OCI-M2 (cell line): ENCODE results near the gene SRD5A1.

ENCODE experiments used
- DNase-seq: peaks from one replicate; lab custom pipeline; 2025; ENCODE audit not compliant: unreplicated experiment; lab: John Stamatoyannopoulos, UW

Gene SRD5A1

DNA sequence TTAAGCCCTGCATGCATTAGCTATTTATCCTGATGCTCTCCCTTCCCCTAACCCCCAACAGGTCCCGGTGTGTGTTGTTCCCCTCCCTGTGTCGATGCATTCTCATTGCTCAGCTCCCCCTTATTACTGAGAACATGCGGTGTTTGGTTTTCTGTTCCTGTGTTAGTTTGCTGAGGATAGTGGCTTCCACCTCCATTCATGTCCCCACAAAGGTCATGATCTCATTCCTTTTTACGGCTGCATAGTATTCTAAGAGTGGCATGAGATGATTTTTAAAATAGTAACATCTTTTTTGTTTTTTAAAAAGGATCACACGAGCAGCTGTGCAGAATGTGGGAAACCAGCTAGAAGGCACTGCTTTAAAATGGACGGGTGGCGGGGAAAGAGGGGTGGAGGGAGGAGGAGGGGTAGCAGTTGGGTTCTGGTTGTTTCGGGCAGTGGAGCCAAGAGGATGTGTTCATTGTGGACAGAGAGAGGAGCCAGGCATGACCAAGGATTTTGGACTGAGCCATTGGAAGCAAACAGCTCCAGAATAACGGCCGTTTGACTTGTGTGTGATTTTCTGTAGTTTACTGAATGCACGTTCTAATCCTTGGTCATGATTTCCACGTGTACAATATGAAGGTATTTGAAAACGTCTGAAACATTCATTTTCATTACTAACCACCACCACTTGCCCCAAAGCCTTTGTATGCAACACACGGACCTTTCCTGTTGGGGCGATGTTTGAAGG lies 78.3 kb downstream of the SRD5A1 start:
- DNase-seq, result no peak

- DNase-seq, result peak; percentile 30
Measured at GRCh38 chr5:6712142-6712576, 78.9 kb downstream of the SRD5A1 start.

DNA sequence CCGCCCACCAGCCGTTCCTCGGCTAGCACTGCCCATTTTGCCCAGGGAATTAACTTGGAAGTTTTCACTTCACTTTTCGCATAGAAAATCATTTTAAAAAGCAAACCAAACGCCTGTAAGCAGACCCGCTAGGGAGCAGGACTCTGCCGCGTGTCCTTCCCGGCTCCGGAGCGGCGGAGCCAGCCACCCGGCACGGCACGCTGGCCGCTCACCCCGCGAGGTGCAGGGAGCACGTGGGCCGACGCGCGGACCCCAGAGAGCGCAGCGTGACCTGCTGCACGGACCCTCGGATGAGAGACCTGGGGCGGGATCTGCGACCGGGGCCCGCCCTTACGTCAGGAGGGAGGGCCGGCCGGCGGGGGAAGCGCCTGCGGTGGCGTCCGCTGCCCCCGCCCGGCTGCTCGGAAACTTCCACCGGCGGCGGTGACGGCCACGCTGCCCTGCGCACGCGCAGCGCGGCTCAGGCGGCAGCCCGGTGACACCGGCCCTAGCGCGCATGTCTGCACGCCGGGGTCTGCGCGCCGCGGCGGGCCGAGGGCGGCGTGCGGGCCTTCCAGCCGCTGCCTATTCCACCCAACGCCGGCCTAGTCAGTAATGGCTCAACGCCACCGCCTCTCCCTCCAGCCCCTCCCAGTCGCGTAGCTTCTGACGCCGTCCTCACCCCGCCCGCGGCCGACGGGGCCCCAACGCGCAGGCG lies 79.5 kb downstream of the SRD5A1 start:
- DNase-seq, result peak; percentile 64

DNA sequence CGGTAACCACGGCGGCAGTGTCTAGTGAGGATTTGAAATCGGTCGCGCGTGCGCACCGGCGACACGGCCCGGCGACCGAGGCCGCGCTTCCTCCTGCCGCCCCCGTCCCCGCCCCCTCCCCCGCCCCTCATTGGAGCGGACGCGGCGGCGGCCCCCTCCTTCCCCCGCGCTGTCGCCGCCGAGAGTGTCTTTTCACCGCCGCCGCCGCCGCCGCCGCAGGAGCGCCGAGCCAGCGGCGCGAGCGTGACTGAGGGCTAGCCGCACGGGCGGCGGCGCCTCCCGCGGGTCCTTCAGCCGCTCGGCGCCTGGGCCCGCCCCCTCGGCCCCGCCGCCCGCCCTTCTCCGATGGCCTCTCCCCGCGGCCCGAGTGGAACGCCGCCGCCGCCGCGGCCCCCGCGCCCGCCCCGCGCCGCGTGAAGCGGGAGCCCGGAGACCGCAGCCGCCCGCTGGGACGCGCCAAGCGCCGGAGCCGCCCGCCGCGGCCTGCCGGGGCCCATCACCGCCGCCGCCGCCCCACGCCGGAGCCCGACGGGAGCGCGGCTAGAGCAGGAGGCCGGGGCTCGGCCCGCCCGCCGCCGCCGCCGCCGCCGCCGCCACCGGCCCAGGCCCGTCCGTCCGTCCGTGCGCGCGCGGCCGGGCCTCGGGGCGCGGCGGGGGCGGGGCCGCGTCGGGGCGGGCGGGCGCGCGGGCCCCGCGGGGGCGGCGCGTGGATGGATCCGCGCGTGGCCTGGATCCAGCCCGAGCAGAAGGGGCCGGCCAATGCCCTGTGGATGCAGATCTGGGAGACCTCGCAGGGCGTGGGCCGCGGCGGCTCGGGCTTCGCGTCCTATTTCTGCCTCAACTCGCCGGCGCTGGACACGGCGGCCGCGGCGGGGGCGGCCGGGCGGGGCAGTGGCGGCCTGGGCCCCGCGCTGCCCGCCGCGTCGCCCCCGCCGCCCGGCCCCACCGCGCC lies 80.3 kb downstream of the SRD5A1 start, which contains the start of gene TENT4A:
TENT4A (plus strand) TSS at position 159 of the 952 bp plus-strand sequence; CDS start at position 711, 552 bp downstream.
- no peak for DNase-seq

DNA sequence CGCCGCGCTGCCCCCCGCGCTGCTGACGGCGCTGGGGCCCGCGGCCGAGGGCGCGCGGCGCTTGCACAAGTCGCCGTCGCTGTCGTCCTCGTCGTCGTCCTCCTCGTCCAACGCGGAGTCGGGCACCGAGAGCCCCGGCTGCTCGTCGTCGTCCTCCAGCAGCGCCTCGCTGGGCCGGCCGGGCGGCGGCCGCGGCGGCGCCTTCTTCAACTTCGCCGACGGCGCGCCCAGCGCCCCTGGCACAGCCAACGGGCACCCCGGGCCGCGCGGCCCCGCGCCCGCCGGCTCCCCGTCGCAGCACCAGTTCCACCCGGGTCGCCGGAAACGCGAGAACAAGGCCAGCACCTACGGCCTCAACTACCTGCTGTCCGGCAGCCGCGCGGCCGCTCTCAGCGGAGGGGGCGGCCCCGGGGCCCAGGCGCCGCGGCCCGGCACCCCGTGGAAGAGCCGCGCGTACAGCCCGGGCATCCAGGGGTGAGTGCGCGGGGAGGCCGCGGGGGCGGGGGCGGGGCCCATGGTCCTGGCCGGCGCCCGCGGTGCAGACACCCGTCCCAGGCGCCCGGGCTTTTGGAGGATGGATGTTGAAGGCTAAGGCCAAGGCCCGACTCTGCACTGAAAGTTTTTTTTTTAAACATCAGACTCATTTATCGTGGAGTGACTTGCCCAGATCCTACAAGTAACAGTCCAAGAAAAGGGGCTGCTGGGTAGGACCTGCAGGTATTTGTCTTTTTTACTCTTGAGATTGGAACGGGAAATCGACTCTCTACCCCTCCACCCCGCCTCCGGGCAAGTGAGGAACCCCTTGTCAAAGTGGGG lies 81.2 kb downstream of the SRD5A1 start:
- DNase-seq, result no peak

DNA sequence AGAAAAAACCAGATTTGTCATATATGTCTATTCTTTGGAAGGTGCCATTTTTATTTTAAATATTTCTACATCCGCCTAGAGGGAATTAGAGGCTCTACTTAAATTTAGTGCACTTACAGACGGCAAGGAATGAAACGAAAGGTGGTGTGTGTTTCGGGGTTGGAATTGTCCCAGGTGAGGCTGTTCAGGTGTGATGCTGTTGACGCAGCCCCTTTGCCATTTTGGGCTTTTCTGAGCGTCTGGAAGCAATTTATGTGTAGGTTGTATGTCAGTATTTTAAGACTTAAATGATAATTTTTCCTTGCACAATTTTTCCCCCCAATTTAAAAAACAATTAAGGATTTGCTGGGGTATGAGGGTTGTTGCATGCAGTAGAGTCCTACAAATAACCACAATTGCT lies 82.0 kb downstream of the SRD5A1 start:
- no peak for DNase-seq

GRCh38 chr5:6715758-6716628 lies 82.8 kb downstream of the SRD5A1 start:
- DNase-seq, result no peak

DNA sequence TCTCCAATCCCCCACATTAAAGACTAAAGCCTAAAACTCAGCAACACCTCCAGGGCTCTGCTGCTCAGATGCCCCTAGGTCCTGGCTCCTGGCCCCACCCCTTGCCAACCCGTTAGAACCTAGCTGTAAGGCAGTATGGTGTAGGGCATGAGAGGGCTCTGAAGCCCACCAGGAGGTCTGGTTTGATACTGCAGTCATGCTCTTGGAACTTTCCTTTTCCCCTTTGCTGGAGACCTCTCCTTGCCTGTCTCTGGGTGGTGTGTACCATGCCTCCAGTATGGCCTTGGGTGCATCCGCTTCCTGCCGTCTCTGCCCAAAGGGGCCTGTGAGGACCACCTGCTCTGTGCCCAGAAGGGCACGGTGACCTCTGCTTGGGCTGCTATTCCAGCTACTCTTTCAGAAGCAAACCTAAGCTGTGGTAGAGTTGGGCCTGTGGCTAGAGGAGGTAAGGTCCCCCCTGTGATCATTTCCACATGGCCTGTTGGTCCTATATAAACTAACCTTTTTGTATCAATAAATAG lies 83.4 kb downstream of the SRD5A1 start:
- DNase-seq, result no peak

DNA sequence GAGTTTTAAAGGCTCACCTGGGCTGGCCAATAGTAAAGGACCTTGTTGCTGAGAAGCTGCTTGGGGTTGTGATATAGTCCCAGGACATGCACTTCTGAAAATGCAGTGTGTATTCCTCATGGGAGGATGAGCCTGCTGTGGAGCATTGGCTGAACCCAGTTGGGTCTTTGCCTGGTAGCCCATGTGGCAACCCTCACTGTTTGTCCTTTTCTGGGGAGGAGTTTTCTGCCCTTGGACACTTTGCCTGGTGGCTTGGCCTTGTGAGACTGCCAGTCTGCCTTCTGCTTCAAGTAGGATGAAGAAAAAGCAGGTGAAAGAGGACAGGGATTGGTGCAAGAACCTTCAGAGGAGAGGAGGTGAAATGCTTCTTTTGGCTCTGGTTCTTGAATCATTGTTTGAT lies 84.0 kb downstream of the SRD5A1 start:
- DNase-seq, result no peak

GRCh38 chr5:6717687-6718086 lies 84.4 kb downstream of the SRD5A1 start:
- DNase-seq, result no peak

GRCh38 chr5:6718161-6718681 lies 85.0 kb downstream of the SRD5A1 start:
- no peak for DNase-seq

- no peak for DNase-seq
Measured at GRCh38 chr5:6718718-6719117, 85.5 kb downstream of the SRD5A1 start.

DNA sequence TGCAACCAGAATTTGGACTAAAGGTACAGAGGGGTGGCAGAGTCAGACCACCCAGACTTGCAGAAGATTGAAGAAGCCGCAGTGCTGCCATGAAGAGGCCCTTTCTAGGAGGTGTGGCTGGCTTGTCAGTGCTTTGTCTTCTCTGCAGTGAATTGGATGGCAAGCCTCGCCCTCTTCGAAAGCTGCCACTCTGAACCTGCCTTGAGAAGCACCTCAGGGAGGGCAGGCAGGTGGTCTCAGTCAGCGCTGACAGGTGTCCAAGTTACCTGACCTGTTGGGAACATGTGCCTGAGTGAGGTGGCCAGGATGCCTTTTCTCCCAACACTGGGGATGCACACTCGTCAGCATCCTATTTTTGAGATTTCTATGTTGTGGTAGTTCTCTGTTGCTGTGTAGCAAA lies 86.2 kb downstream of the SRD5A1 start:
- no peak for DNase-seq

- no peak for DNase-seq
Measured at GRCh38 chr5:6719896-6720560, 86.8 kb downstream of the SRD5A1 start.

DNA sequence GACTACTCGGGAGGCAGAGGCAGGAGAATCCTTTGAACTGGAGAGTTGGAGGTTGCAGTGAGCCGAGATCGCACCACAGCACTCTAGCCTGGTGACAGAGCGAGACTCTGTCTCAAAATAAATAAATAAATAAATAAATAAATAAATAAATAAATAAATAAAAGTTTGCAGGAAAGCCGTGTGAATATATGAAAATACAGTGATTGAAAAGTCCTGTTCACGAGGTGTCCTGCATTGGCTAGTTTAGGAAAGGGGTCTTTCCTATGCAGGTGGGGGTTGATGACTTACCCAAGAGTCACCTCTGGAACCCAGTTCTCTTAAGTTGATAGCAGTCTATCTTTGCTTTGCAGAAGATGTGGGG lies 87.3 kb downstream of the SRD5A1 start:
- DNase-seq, result no peak

GRCh38 chr5:6721442-6721841 lies 88.2 kb downstream of the SRD5A1 start:
- DNase-seq, result no peak

GRCh38 chr5:6722015-6722414 lies 88.8 kb downstream of the SRD5A1 start:
- DNase-seq, result no peak

DNA sequence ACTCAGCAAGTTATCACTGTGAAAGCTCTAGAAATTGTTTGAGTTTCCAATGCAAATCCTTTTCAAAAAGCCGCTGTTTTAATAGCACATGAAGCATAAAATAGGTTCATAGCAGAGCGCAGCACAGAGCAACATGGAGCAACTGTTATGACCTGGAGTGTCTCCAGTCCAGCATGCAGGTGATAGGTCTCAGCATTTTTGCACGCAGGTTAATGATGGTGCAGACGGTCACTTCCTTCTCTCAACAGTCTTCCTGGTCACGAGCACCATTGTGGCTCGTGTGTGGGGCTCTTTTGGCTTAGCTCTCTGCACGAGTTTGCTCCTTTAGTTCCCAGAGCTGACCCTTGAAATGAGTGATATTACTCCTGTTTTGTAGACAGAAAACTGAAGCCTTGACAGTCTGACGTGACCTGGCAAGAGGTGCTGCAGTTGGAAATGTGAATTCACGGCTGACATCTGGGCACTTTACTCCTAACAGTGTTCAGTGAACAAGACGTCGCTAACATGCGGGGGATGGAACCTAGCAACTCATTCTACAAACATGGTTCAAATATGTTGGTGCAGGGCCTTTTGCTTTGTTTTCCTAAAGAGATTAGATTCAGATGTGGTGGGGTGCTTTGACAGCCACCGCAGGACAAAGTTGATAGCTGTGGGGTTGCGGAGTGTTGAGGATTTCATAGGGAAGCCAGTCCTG lies 90.0 kb downstream of the SRD5A1 start:
- no peak for DNase-seq
